ENCODE data around the gene WDR74. TPM values are rescaled to one million over a fixed set of nuclear protein-coding genes. Genes with fewer than 3 reads are reported as not detected.
A peak's percentile ranks its signal among the peaks of the same experiment; 100 is the strongest.

Gene WDR74
- total and polyA plus RNA-seq, 4 donors, result 26.2 to 64.1 (median 42.0) TPM

GRCh38 chr11:62805076-62805892 lies 34.1 kb downstream of the WDR74 start, which contains the start of gene NXF1:
NXF1 (minus strand) TSS chr11:62805440; CDS start chr11:62805356, 84 bp downstream.
- Histone ChIP-seq H3K4me1 (ENCODE audit: control insufficient read depth in 5 of 5, insufficient read depth in 5 of 5, low read length in 5 of 5) (peaks cover 0 to 24% (median 13%) of the 10 kb centered on the region in 5 donors), H3K4me3 (peak within 1 kb of the TSS; percentile 91), H3K36me3 (ENCODE audit: control insufficient read depth in 4 of 4, insufficient read depth in 4 of 4, low read length in 4 of 4) (peaks cover 12 to 31% (median 23%) of the 10 kb centered on the region in 4 donors), H3K27me3 (ENCODE audit: control insufficient read depth in 3 of 3, insufficient read depth in 3 of 3, low read length in 2 of 3) (no peaks in the 10 kb centered on the region), H3K27ac (ENCODE audit: low read depth in 1 of 2, low read length in 1 of 2) (peak within 1 kb of the TSS; percentile 97 to 98), H3K9ac (ENCODE audit: insufficient read depth in 1 of 2, low read length in 2 of 2) (peak within 1 kb of the TSS; percentile 93 to 94), H3K9me3 (ENCODE audit: control insufficient read depth in 4 of 4, insufficient read depth in 3 of 4, low read length in 3 of 4) (no peaks in the 10 kb centered on the region)
- DNase-seq (peak; percentile 96 to 98 (median 97)), ATAC-seq (ENCODE audit: insufficient read depth, low FRiP score) (peak; percentile 96)
- TF ChIP-seq CTCF (IDR thresholded peaks at IDR 0.05; ENCODE audit: control extremely low read depth, extremely low read depth), result no peak
- WGBS, 2 donors, result 0 to 1% methylated on average over 66 to 77 of the region's 77 CpGs

- WGBS, 2 donors, result 2 to 5% methylated on average over 14 of the region's 14 CpGs
- Histone ChIP-seq H3K36me3 (ENCODE audit: control insufficient read depth in 4 of 4, insufficient read depth in 4 of 4, low read length in 4 of 4) (peaks cover 20 to 38% (median 29%) of the 10 kb centered on the region in 4 donors), H3K9ac (ENCODE audit: insufficient read depth in 1 of 2, low read length in 2 of 2) (peak overlapping the region; percentile 93), H3K9me3 (ENCODE audit: control insufficient read depth in 4 of 4, insufficient read depth in 3 of 4, low read length in 3 of 4) (no peaks in the 10 kb centered on the region), H3K4me1 (ENCODE audit: control insufficient read depth in 5 of 5, insufficient read depth in 5 of 5, low read length in 5 of 5) (peaks cover 0 to 24% (median 13%) of the 10 kb centered on the region in 5 donors), H3K27ac (ENCODE audit: low read depth in 1 of 2, low read length in 1 of 2) (peak overlapping the region; percentile 97 to 98), H3K27me3 (ENCODE audit: control insufficient read depth in 3 of 3, insufficient read depth in 3 of 3, low read length in 2 of 3) (no peaks in the 10 kb centered on the region), H3K4me3 (peak overlapping the region; percentile 91)
- DNase-seq, result peak; percentile 18 to 69 (median 66)
- TF ChIP-seq CTCF (IDR thresholded peaks at IDR 0.05; ENCODE audit: control extremely low read depth, extremely low read depth), result no peak
- no peak for ATAC-seq (ENCODE audit: insufficient read depth, low FRiP score)
Measured at GRCh38 chr11:62804310-62805075, 34.9 kb downstream of the WDR74 start.

GRCh38 chr11:62801071-62801470 lies 38.3 kb downstream of the WDR74 start:
- H3K27me3 ChIP-seq (ENCODE audit: control insufficient read depth in 3 of 3, insufficient read depth in 3 of 3, low read length in 2 of 3), result no peaks in the 10 kb centered on the region
- H3K9me3 ChIP-seq (ENCODE audit: control insufficient read depth in 4 of 4, insufficient read depth in 3 of 4, low read length in 3 of 4), result no peaks in the 10 kb centered on the region
- ATAC-seq (ENCODE audit: insufficient read depth, low FRiP score), result no peak
- 84 to 88% methylated on average over 4 of the region's 4 CpGs for WGBS, 2 donors
- DNase-seq, result no peak
- no peak for TF ChIP-seq CTCF (IDR thresholded peaks at IDR 0.05; ENCODE audit: control extremely low read depth, extremely low read depth)
- peaks cover 0 to 19% (median 12%) of the 10 kb centered on the region in 5 donors for H3K4me1 ChIP-seq (ENCODE audit: control insufficient read depth in 5 of 5, insufficient read depth in 5 of 5, low read length in 5 of 5)
- H3K4me3 ChIP-seq, result no peak overlapping the region
- no peak overlapping the region for H3K9ac ChIP-seq (ENCODE audit: insufficient read depth in 1 of 2, low read length in 2 of 2)
- H3K36me3 ChIP-seq (ENCODE audit: control insufficient read depth in 4 of 4, insufficient read depth in 4 of 4, low read length in 4 of 4), result peaks cover 38 to 56% (median 47%) of the 10 kb centered on the region in 4 donors
- H3K27ac ChIP-seq (ENCODE audit: low read depth in 1 of 2, low read length in 1 of 2), result no peak overlapping the region

All from lung (tissue), 12 donors.